HL-60 (cell line): ENCODE results near the gene RNF6.

ENCODE experiments used
- CTCF ChIP-seq: IDR thresholded peaks from one replicate; pipeline ENCODE4 v1.5.1; 2011; ENCODE audit warnings: low read length, control low read depth, inconsistent platforms; ENCODE audit not compliant: insufficient read depth
- GABPA ChIP-seq: IDR thresholded peaks from 2 replicates; pipeline ENCODE4 v1.6.1; 2012; ENCODE audit warnings: low read depth
- POLR2AphosphoS5 ChIP-seq: IDR thresholded peaks from 2 replicates; pipeline ENCODE4 v1.6.1; 2012; ENCODE audit warnings: low read depth
- REST ChIP-seq: IDR thresholded peaks from 2 replicates; pipeline ENCODE4 v1.6.1; 2012; ENCODE audit warnings: low read depth; ENCODE audit not compliant: insufficient replicate concordance

DNA sequence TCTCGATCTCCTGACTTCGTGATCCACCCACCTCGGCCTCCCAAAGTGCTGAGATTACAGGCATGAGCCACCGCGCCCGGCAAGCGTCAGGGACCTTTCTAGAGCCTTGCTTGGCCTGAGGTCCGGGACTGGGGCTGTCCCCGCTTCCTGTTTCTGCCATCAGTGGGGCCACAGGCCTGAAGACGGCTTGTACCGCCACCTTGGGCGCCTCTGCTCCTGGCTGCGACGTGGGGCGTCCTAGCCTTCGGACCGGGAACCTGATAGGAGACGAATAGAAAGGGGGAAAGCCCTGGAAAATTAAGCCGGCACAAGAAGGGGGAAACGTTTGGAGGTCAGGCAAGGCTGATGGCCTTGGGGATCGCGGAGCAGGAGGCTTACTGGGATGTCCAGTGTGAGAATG is 35.1 kb downstream of the RNF6 start:
- TF ChIP-seq CTCF (no peak), POLR2AphosphoS5 (no peak), GABPA (no peak), REST (no peak)
